Raji (cell line): ENCODE results near the gene CSRNP3.

ENCODE experiments used
- POLR2A ChIP-seq: IDR thresholded peaks from 2 replicates; pipeline ENCODE4 v1.6.1; 2011; ENCODE audit warnings: low read depth, low read length, control low read depth; ENCODE audit not compliant: insufficient read depth

CSRNP3 gene

DNA sequence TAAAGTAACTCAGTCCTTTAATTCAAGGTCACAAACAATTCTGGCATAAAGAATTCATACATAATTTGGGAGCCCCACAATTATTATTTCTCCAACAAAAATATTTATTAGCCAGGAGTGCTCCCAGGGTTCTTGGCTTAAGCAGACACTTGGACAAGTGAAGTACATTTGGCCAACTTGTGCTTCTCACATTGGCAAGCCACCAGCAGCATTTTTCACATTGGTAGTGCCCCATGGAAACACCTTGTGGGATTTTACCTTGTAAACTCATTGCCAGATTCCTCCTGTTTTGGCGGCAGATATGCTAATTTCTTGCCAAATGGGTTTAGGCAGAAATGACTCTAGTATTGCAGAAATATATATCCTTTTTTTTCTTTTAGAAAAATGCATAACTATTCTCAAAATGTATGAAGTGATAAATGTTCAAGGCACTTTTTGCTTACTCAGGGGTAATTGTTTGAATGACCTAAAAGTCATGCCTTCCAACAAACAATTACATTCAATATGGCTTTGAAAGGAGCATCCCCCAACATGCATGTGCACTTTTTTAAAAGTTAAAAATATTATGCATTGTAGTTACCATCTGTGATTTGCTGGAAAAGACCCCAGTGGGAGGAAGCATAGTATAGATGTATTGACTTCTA lies 113.5 kb downstream of the CSRNP3 start:
- no peak for TF ChIP-seq POLR2A

DNA sequence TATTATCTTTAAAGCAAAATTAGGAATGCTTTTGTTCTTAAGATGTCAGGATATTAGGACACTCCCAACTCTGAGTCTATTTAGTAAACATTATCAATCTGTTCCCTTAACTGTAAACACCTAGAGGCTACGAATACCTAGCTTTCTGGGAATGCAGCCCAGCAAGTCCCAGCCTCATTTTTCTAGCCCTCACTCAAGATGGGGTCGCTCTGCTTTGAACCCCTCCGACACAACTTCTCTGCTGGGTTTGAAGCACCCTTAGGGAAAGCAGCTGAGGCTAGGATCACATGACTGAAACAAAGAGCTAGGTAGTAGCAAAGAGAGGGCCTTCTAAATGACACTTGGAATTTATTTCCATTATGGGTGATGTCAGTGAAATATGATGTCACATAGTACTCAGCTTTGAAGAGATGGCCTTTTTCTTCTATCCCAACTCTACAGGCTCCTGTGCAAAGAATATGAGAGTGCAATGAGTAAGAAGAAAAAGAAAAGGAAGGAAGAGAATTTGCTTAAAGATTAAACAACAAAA lies 114.7 kb downstream of the CSRNP3 start:
- TF ChIP-seq POLR2A = no peak

DNA sequence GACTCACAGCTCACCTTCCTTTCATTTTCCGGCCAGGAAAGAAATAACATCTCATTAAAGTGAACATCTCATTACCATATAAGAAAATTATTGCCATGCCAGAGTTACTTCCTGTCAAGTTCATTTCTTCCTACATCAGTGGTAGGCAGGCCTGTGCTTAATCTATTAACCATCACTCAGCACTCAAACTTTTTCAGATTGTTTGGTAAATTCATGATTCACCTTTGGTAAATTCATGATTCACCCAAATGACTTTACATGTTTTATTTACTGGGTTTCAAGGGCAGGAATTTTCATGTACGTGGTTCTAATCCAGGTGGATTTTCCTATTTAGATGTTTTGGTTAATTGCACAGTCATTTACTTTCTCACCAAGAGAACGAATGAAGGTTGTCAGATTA lies 116.5 kb downstream of the CSRNP3 start:
- TF ChIP-seq POLR2A = no peak

GRCh38 chr2:165587335-165587938 lies 117.9 kb downstream of the CSRNP3 start:
- no peak for TF ChIP-seq POLR2A

GRCh38 chr2:165593081-165593480 lies 123.6 kb downstream of the CSRNP3 start:
- no peak for TF ChIP-seq POLR2A

DNA sequence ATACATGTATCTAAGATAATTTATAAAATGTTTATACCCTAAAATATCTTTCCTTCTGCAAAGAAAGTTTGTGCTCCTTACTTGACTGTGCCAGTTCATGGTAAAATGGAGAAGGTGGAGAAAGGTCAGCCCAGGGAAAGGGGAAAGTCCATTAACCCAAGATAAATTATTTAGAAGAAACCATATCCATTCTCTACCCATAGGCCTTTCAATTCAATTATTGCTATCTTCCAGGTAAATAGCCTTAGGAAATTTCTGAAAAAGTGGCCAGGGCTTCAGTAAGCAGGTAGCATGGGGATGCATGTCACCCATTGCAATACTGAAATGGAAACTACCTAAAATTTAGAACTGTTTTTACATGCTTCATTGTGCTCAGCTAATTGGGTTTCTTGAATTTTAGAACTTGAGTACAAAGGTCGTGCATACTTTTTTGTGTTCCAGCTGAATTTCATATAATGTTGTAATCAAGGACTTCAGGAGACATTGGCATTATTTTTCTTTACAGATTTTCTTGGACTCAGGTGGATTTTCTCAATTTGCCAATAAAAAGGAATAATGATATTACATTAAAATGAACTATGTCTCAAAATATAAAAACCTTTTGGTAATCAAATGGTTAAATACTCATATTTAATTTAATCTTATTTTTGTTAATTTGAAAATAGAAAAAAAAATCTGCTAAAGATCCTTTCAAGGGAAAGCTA lies 124.9 kb downstream of the CSRNP3 start:
- no peak for TF ChIP-seq POLR2A

DNA sequence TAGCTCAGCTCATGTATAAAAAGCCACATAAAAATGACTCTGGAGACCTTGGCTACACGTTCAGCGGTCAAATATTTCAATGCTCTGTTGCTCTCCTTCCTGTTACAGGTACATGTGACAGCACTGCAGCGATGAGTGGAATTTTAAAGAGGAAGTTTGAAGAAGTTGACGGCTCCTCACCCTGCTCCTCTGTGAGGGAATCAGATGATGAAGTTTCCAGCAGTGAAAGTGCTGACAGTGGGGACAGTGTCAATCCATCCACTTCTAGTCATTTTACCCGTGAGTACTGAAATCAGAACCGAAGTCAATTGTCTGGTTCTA lies 125.4 kb downstream of the CSRNP3 start:
- no peak for TF ChIP-seq POLR2A

GRCh38 chr2:165596788-165597187 lies 127.3 kb downstream of the CSRNP3 start:
- TF ChIP-seq POLR2A = no peak

DNA sequence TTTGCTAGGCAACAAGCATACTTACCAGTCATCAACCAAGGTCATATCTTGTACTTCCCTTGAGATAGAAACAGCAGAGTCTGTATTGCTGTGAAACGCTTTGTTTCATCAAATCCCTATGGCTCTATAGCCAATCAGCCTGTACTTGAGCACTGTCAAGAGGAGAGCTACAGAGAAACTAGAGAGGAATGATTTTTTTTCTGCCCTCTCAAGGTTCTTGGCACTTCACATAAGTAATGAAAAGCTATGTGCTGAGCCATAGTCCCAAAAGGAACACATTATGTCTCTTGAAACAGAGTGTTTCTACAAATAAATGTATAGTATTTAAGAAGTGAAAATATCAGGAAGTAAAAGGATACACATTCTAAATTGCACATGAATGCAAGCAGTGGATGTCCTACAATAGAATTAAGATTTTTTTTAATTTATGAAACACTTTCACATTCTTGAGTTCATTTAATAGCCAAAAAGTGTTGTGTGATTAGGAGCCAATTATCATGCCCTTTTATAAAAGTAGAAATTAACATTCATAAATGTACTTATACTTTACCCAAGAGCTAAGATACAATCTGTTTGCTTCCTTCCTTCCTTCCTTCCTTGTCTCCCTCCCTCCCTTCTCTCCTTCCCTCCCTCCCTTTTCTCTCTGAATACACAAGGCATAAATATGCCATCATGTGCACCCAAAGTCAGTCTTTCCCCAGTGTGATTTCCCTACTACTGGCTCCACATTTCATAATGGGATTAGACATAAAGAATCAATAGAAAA lies 131.8 kb downstream of the CSRNP3 start:
- no peak for TF ChIP-seq POLR2A

DNA sequence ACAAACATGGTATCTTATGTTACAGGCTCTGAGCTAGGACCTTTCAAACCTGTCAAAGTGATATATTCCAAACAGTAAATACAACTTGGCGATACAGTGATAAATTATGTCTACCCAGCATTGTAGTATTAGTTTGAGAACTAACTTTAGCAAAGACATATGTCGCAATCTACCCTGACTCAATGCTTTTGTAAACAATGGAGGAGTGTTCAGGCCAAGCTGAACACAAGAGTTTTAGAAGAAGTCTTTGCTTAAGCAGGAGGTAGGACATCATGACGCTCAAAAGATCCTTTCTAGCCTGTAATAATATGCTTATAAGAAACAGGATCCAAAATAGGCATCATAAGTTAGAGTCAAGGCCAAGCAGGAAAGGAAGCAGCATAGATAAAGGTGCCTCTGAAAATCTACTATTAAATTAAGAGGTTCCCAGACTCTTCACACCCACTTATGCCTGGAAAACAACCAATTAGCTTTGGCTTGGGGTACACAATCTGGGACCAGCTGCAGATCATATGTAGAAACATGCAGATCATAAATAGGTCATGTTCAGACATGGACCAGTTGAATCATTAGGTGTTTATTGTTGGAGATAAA lies 132.5 kb downstream of the CSRNP3 start:
- no peak for TF ChIP-seq POLR2A

DNA sequence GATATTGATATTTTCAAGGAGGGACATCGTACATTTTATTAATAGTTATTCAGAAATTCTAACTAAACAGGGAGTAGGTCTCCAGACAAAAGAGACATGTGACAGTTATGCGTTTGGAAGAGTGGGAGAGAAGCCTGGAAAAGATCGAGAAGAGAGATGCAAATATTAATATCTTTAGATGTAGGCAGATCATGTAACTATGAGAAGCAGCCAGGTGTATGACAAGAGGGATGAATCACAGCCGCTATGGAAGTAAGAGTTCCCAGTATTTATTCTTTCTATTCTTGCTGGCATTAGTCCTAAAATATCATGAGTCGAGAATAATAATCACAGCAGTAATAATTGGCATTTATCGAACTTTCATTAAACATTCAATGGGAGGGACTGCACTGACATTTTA lies 140.2 kb downstream of the CSRNP3 start:
- no peak for TF ChIP-seq POLR2A

DNA sequence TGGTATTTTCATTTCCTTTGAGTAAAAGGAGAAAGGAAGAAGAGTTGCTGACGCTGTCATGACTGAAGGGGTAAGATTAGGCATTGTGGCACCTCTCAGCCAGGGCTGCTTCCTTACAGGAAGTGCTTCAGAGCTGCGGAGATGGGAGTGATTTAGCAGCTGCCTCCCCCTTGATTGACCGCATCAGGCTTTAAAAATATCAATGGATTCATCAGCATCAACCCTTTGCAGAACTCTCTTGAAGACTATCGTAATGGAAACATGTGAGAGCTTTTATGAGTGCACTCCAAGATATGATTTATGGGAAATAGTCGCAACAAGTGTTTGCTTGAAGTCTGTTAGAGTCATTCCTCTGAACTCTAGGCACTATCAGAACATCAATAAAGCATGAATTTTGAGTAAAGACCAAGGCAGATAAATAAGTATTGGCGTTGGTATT lies 141.1 kb downstream of the CSRNP3 start:
- no peak for TF ChIP-seq POLR2A

DNA sequence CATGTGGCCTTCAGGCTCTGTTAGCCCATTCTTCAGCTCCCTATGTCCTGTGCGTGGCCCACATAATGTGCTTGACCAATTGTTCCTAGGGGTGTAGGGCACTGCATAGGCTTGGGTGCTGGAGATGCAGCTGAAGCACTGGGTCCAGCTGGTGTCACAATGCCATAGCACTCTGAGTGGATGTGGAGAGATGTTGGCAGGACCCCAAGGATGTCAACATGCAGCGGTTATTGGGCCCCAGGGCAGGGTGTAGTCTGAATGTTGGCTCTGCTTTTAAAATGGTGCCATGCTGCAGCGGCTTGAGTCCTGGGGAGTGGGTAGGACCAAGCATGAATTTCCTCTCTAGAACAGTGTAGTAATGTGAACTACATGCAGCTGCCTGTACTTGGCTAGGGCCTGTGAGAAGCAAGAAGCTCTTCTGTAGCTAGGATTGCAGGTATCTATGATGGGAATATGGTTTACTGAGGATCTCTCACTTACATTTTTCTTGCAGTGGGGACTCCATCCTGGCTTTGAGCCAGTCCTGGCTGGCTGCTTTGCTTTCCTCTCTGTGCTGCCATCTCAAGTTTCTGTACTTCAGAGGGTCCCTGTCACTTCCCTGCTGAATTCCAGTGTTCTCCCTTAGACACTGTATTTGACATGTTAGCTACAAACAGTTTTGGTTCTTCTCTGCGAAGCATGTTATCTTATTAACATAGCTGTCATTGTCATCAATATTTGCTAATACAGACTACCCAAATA lies 148.4 kb downstream of the CSRNP3 start:
- no peak for TF ChIP-seq POLR2A

GRCh38 chr2:165618806-165619205 lies 149.3 kb downstream of the CSRNP3 start:
- no peak for TF ChIP-seq POLR2A
